Psoas muscle (tissue), 8 donors: Measurements from ENCODE around the gene ID3. TPM values are rescaled to one million over a fixed set of nuclear protein-coding genes. Genes with fewer than 3 reads are reported as not detected.

Experiments used
- ATAC-seq, 4 donors: fragments of 200-7000 bp; cut with Tn5 transposase; one replicate each; pipeline ENCODE4 v1.9.1; 2020; ENCODE audit warnings: moderate library complexity in 3 of 4, mild to moderate bottlenecking in 2 of 4
- DNase-seq, 2 donors: peaks; one replicate each; pipeline ENCODE4 v3.0.0-alpha.2; 2020
- H3K27ac ChIP-seq: fragments of 200-600 bp; one replicate; pipeline ENCODE4 v1.8.0; 2022
- H3K27me3 ChIP-seq, 3 donors: fragments of 200-600 bp in 1 of 3; one replicate each; pipeline versions ENCODE4 v1.6.1 to v1.8.0; 2013 to 2022; ENCODE audit warnings: low read length in 2 of 3, mild to moderate bottlenecking in 2 of 3, moderate library complexity in 1 of 3; ENCODE audit not compliant: insufficient read depth in 3 of 3
- H3K36me3 ChIP-seq, 2 donors: fragments of 200-600 bp in 1 of 2; one replicate each; pipeline versions ENCODE4 v1.6.1 to v1.8.0; 2013 to 2022; ENCODE audit warnings: low read depth in 1 of 2, mild to moderate bottlenecking in 1 of 2, moderate library complexity in 1 of 2; ENCODE audit not compliant: insufficient read depth in 1 of 2
- H3K4me1 ChIP-seq: fragments of 200-600 bp; one replicate; pipeline ENCODE4 v1.8.0; 2022
- H3K4me3 ChIP-seq: fragments of 200-600 bp; one replicate; pipeline ENCODE4 v1.8.0; 2022; ENCODE audit warnings: mild to moderate bottlenecking
- H3K9me3 ChIP-seq: fragments of 200-600 bp; one replicate; pipeline ENCODE4 v1.8.0; 2022
- CTCF ChIP-seq: fragments of 200-600 bp; IDR thresholded peaks from one replicate; pipeline ENCODE4 v1.8.0; 2022; ENCODE audit warnings: antibody characterized with exemption
- WGBS, 3 donors: extraction: QIAGEN DNeasy Blood & Tissue Kit; methylation state at CpG; one replicate each; pipeline versions ENCODE4 v1.1.6 to v1.1.7; 2013; 5-methylcytosine and 5-hydroxymethylcytosine counted together
- intact Hi-C, 2 donors: fragments of 100-400 bp; cut with DNase I; formaldehyde crosslinking; loops; one replicate each; pipeline versions ENCODE4 v1.11.0 to v1.14.2; 2022
- polyA plus RNA-seq, 3 donors: library from polyadenylated mRNA; stranded (reverse); fragments of 200-250 nt; gene quantifications; one replicate each; pipeline ENCODE4 v1.2.3, GENCODE V29; 2013
- total RNA-seq, 4 donors: library from RNA; stranded (reverse); fragmentation: NEBNext Ultra II Directional in 2 of 4; extraction: Animal tissue kit (Norgen Biotek cat#: 25700) in 2 of 4; gene quantifications; one replicate each; pipeline versions ENCODE4 v1.2.1 to v1.2.4, GENCODE V29; 2021 to 2023
- donor health status: healthy with polysubstance abuse.
- donor health status: DM: no; HTN: no; CAD: no; lungs with moderate emphysema.
- donor health status: Bipolar disorder and iron deficiency.
- donor health status: healthy.
- donor health status: DM: yes; HTN: yes; CAD: no.
- donor health status: DM: no; HTN: no; CAD: no.
- donor health status: DM: no; HTN: no; CAD: no.
- donor health status: DM: yes; HTN: yes; CAD: no.

ID3 gene
- total and polyA plus RNA-seq, 7 donors: 17.8 to 126 (median 66.8) TPM

- Histone ChIP-seq H3K27ac (no peak overlapping the region), H3K36me3 (no peaks in the 10 kb centered on the region), H3K4me1 (no peaks in the 10 kb centered on the region), H3K27me3 (no peaks in the 10 kb centered on the region), H3K4me3 (no peak overlapping the region), H3K9me3 (no peaks in the 10 kb centered on the region)
- no peak for TF ChIP-seq CTCF
- ATAC-seq (no peak), DNase-seq (no peak)
- intact Hi-C loops: no loop called here
- 73 to 78% (median 75%) methylated on average over 6 of the region's 6 CpGs for WGBS, 3 donors
These were observed 41.0 kb upstream of the ID3 start for GRCh38 chr1:23600283-23600682.

GRCh38 chr1:23599125-23599524 lies 39.8 kb upstream of the ID3 start:
- no peak overlapping the region for H3K4me3 ChIP-seq
- H3K36me3 ChIP-seq: no peaks in the 10 kb centered on the region
- intact Hi-C loops: no loop called here
- no peak overlapping the region for H3K27ac ChIP-seq
- DNase-seq: no peak
- TF ChIP-seq CTCF: no peak
- H3K9me3 ChIP-seq: no peaks in the 10 kb centered on the region
- no peaks in the 10 kb centered on the region for H3K27me3 ChIP-seq
- no peak for ATAC-seq
- WGBS, 3 donors: 71 to 90% (median 76%) methylated on average over 1 of the region's 1 CpG
- no peaks in the 10 kb centered on the region for H3K4me1 ChIP-seq

GRCh38 chr1:23598424-23598823 lies 39.1 kb upstream of the ID3 start:
- H3K27me3 ChIP-seq: no peaks in the 10 kb centered on the region
- H3K27ac ChIP-seq: no peak overlapping the region
- DNase-seq: no peak
- 66 to 84% (median 81%) methylated on average over 8 of the region's 8 CpGs for WGBS, 3 donors
- no peak for TF ChIP-seq CTCF
- peaks cover 5% of the 10 kb centered on the region for H3K4me1 ChIP-seq
- H3K9me3 ChIP-seq: no peaks in the 10 kb centered on the region
- intact Hi-C loops: no loop called here
- H3K36me3 ChIP-seq: no peaks in the 10 kb centered on the region
- ATAC-seq: no peak
- no peak overlapping the region for H3K4me3 ChIP-seq

GRCh38 chr1:23597635-23598388 lies 38.5 kb upstream of the ID3 start:
- no peak overlapping the region for H3K4me3 ChIP-seq
- H3K27ac ChIP-seq: no peak overlapping the region
- peaks cover 11% of the 10 kb centered on the region for H3K4me1 ChIP-seq
- DNase-seq (no peak), ATAC-seq (no peak)
- WGBS, 3 donors: 55 to 68% (median 60%) methylated on average over 4 of the region's 4 CpGs
- intact Hi-C loops: no loop called here
- no peaks in the 10 kb centered on the region for H3K9me3 ChIP-seq
- H3K27me3 ChIP-seq: no peaks in the 10 kb centered on the region
- TF ChIP-seq CTCF: no peak
- H3K36me3 ChIP-seq: no peaks in the 10 kb centered on the region
